Measurements from ENCODE around the gene CTBP1.

CTBP1 gene

GRCh38 chr4:1214101-1215095 lies 34.5 kb downstream of the CTBP1 start:
- Histone ChIP-seq H3K27ac (ENCODE audit: low read length) (no peak overlapping the region), H3K36me3 (ENCODE audit: control insufficient read depth in 2 of 2, insufficient read depth in 2 of 2, low read length in 2 of 2) (peaks cover 13 to 40% of the 10 kb centered on the region in 2 donors), H3K9me3 (ENCODE audit: control insufficient read depth in 2 of 2, low read length in 2 of 2) (no peaks in the 10 kb centered on the region), H3K9ac (ENCODE audit: low read length in 2 of 2) (no peak overlapping the region), H3K4me3 (ENCODE audit: low read length in 2 of 2) (no peak overlapping the region), H3K27me3 (ENCODE audit: control insufficient read depth in 1 of 2, insufficient read depth in 2 of 2, low read length in 2 of 2) (no peaks in the 10 kb centered on the region), H3K4me1 (ENCODE audit: control insufficient read depth, insufficient read depth, low read length) (peaks cover 45% of the 10 kb centered on the region)

- Histone ChIP-seq H3K9me3 (ENCODE audit: control insufficient read depth in 2 of 2, low read length in 2 of 2) (no peaks in the 10 kb centered on the region), H3K4me3 (ENCODE audit: low read length in 2 of 2) (no peak overlapping the region), H3K27me3 (ENCODE audit: control insufficient read depth in 1 of 2, insufficient read depth in 2 of 2, low read length in 2 of 2) (no peaks in the 10 kb centered on the region), H3K27ac (ENCODE audit: low read length) (no peak overlapping the region), H3K4me1 (ENCODE audit: control insufficient read depth, insufficient read depth, low read length) (peaks cover 54% of the 10 kb centered on the region), H3K36me3 (ENCODE audit: control insufficient read depth in 2 of 2, insufficient read depth in 2 of 2, low read length in 2 of 2) (peaks cover 13 to 40% of the 10 kb centered on the region in 2 donors), H3K9ac (ENCODE audit: low read length in 2 of 2) (no peak overlapping the region)
Measured at GRCh38 chr4:1213336-1213995, 35.5 kb downstream of the CTBP1 start.

GRCh38 chr4:1212546-1213335 lies 36.2 kb downstream of the CTBP1 start:
- Histone ChIP-seq H3K4me1 (ENCODE audit: control insufficient read depth, insufficient read depth, low read length) (peaks cover 61% of the 10 kb centered on the region), H3K9ac (ENCODE audit: low read length in 2 of 2) (no peak overlapping the region), H3K27ac (ENCODE audit: low read length) (peak overlapping the region; percentile 37), H3K4me3 (ENCODE audit: low read length in 2 of 2) (no peak overlapping the region), H3K36me3 (ENCODE audit: control insufficient read depth in 2 of 2, insufficient read depth in 2 of 2, low read length in 2 of 2) (peaks cover 13 to 38% of the 10 kb centered on the region in 2 donors), H3K27me3 (ENCODE audit: control insufficient read depth in 1 of 2, insufficient read depth in 2 of 2, low read length in 2 of 2) (no peaks in the 10 kb centered on the region), H3K9me3 (ENCODE audit: control insufficient read depth in 2 of 2, low read length in 2 of 2) (no peaks in the 10 kb centered on the region)

GRCh38 chr4:1211891-1212545 lies 36.9 kb downstream of the CTBP1 start:
- Histone ChIP-seq H3K9me3 (ENCODE audit: control insufficient read depth in 2 of 2, low read length in 2 of 2) (no peaks in the 10 kb centered on the region), H3K36me3 (ENCODE audit: control insufficient read depth in 2 of 2, insufficient read depth in 2 of 2, low read length in 2 of 2) (peaks cover 13 to 32% of the 10 kb centered on the region in 2 donors), H3K27ac (ENCODE audit: low read length) (peak overlapping the region; percentile 37), H3K4me3 (ENCODE audit: low read length in 2 of 2) (no peak overlapping the region), H3K9ac (ENCODE audit: low read length in 2 of 2) (no peak overlapping the region), H3K4me1 (ENCODE audit: control insufficient read depth, insufficient read depth, low read length) (peaks cover 68% of the 10 kb centered on the region), H3K27me3 (ENCODE audit: control insufficient read depth in 1 of 2, insufficient read depth in 2 of 2, low read length in 2 of 2) (no peaks in the 10 kb centered on the region)

GRCh38 chr4:1211371-1211770 lies 37.6 kb downstream of the CTBP1 start:
- Histone ChIP-seq H3K4me3 (ENCODE audit: low read length in 2 of 2) (no peak overlapping the region), H3K27me3 (ENCODE audit: control insufficient read depth in 1 of 2, insufficient read depth in 2 of 2, low read length in 2 of 2) (no peaks in the 10 kb centered on the region), H3K9ac (ENCODE audit: low read length in 2 of 2) (no peak overlapping the region), H3K4me1 (ENCODE audit: control insufficient read depth, insufficient read depth, low read length) (peaks cover 67% of the 10 kb centered on the region), H3K27ac (ENCODE audit: low read length) (peak overlapping the region; percentile 37), H3K9me3 (ENCODE audit: control insufficient read depth in 2 of 2, low read length in 2 of 2) (no peaks in the 10 kb centered on the region), H3K36me3 (ENCODE audit: control insufficient read depth in 2 of 2, insufficient read depth in 2 of 2, low read length in 2 of 2) (peaks cover 13 to 29% of the 10 kb centered on the region in 2 donors)

GRCh38 chr4:1210971-1211370 lies 38.0 kb downstream of the CTBP1 start:
- no peak overlapping the region for H3K4me3 ChIP-seq (ENCODE audit: low read length in 2 of 2)
- H3K4me1 ChIP-seq (ENCODE audit: control insufficient read depth, insufficient read depth, low read length): peaks cover 67% of the 10 kb centered on the region
- no peaks in the 10 kb centered on the region for H3K27me3 ChIP-seq (ENCODE audit: control insufficient read depth in 1 of 2, insufficient read depth in 2 of 2, low read length in 2 of 2)
- H3K9ac ChIP-seq (ENCODE audit: low read length in 2 of 2): no peak overlapping the region
- no peak overlapping the region for H3K27ac ChIP-seq (ENCODE audit: low read length)
- H3K36me3 ChIP-seq (ENCODE audit: control insufficient read depth in 2 of 2, insufficient read depth in 2 of 2, low read length in 2 of 2): peaks cover 11 to 27% of the 10 kb centered on the region in 2 donors
- no peaks in the 10 kb centered on the region for H3K9me3 ChIP-seq (ENCODE audit: control insufficient read depth in 2 of 2, low read length in 2 of 2)

GRCh38 chr4:1210241-1210841 lies 38.6 kb downstream of the CTBP1 start:
- Histone ChIP-seq H3K4me1 (ENCODE audit: control insufficient read depth, insufficient read depth, low read length) (peaks cover 65% of the 10 kb centered on the region), H3K9ac (ENCODE audit: low read length in 2 of 2) (no peak overlapping the region), H3K4me3 (ENCODE audit: low read length in 2 of 2) (peak overlapping the region in 1 of 2 donors; percentile 8), H3K36me3 (ENCODE audit: control insufficient read depth in 2 of 2, insufficient read depth in 2 of 2, low read length in 2 of 2) (peaks cover 6 to 22% of the 10 kb centered on the region in 2 donors), H3K27me3 (ENCODE audit: control insufficient read depth in 1 of 2, insufficient read depth in 2 of 2, low read length in 2 of 2) (no peaks in the 10 kb centered on the region), H3K9me3 (ENCODE audit: control insufficient read depth in 2 of 2, low read length in 2 of 2) (no peaks in the 10 kb centered on the region), H3K27ac (ENCODE audit: low read length) (no peak overlapping the region)

- H3K9ac ChIP-seq (ENCODE audit: low read length in 2 of 2): no peak overlapping the region
- H3K27ac ChIP-seq (ENCODE audit: low read length): no peak overlapping the region
- peaks cover 63% of the 10 kb centered on the region for H3K4me1 ChIP-seq (ENCODE audit: control insufficient read depth, insufficient read depth, low read length)
Measured at GRCh38 chr4:1209821-1210220, 39.1 kb downstream of the CTBP1 start.

GRCh38 chr4:1208970-1209704 lies 39.8 kb downstream of the CTBP1 start:
- no peak overlapping the region for H3K27ac ChIP-seq (ENCODE audit: low read length)
- H3K27me3 ChIP-seq (ENCODE audit: control insufficient read depth in 1 of 2, insufficient read depth in 2 of 2, low read length in 2 of 2): no peaks in the 10 kb centered on the region
- H3K4me1 ChIP-seq (ENCODE audit: control insufficient read depth, insufficient read depth, low read length): peaks cover 63% of the 10 kb centered on the region
- peaks cover 0 to 12% of the 10 kb centered on the region in 2 donors for H3K36me3 ChIP-seq (ENCODE audit: control insufficient read depth in 2 of 2, insufficient read depth in 2 of 2, low read length in 2 of 2)
- H3K9ac ChIP-seq (ENCODE audit: low read length in 2 of 2): no peak overlapping the region
- H3K9me3 ChIP-seq (ENCODE audit: control insufficient read depth in 2 of 2, low read length in 2 of 2): no peaks in the 10 kb centered on the region
- H3K4me3 ChIP-seq (ENCODE audit: low read length in 2 of 2): peak overlapping the region in 1 of 2 donors; percentile 8

More at GRCh38 chr4:1209821-1210220, 39.1 kb downstream of the CTBP1 start:
- H3K4me3 ChIP-seq (ENCODE audit: low read length in 2 of 2): peak overlapping the region in 1 of 2 donors; percentile 8
- peaks cover under 1 to 16% of the 10 kb centered on the region in 2 donors for H3K36me3 ChIP-seq (ENCODE audit: control insufficient read depth in 2 of 2, insufficient read depth in 2 of 2, low read length in 2 of 2)
- H3K27me3 ChIP-seq (ENCODE audit: control insufficient read depth in 1 of 2, insufficient read depth in 2 of 2, low read length in 2 of 2): no peaks in the 10 kb centered on the region
- no peaks in the 10 kb centered on the region for H3K9me3 ChIP-seq (ENCODE audit: control insufficient read depth in 2 of 2, low read length in 2 of 2)
